SU-DHL-6 (cell line): ENCODE measurements around the gene DDX28.

Source experiments
- H2AFZ ChIP-seq: fragments of 200-600 bp; sonication (generic); 2 replicates; pipeline ENCODE4 v1.6.1; 2014; ENCODE audit warnings: low read depth, mild to moderate bottlenecking, moderate library complexity, mixed read lengths, antibody characterized with exemption, low read length; ENCODE audit not compliant: severe bottlenecking
- H3F3A ChIP-seq: fragments of 200-600 bp; shearing (Covaris generic); 2 replicates; pipeline ENCODE4 v1.6.0; 2016; ENCODE audit warnings: antibody characterized with exemption, mild to moderate bottlenecking; ENCODE audit not compliant: insufficient read depth
- H3K27ac ChIP-seq: fragments of 200-600 bp; sonication (generic); 2 replicates; pipeline ENCODE4 v1.5.1; 2016; ENCODE audit warnings: low read depth, mild to moderate bottlenecking, low read length, moderate library complexity, mixed read lengths
- H3K27me3 ChIP-seq: fragments of 200-600 bp; sonication (generic), shearing (Covaris generic); 2 replicates; pipeline ENCODE4 v1.6.0; 2014; ENCODE audit warnings: mild to moderate bottlenecking, low read length
- H3K36me3 ChIP-seq: fragments of 200-600 bp; sonication (generic); 2 replicates; pipeline ENCODE4 v1.6.1; 2014; ENCODE audit warnings: mild to moderate bottlenecking, low read length, mixed read lengths
- H3K4me2 ChIP-seq: fragments of 300-600, 200-600 bp; shearing (Covaris generic), sonication (generic); 2 replicates; pipeline ENCODE4 v1.6.0; 2014; ENCODE audit warnings: low read length, low read depth, mild to moderate bottlenecking; ENCODE audit not compliant: poor library complexity, severe bottlenecking
- H3K4me3 ChIP-seq: fragments of 200-600 bp; sonication (generic); 2 replicates; pipeline ENCODE4 v1.5.1; 2014; ENCODE audit warnings: antibody characterized with exemption, low read length, mild to moderate bottlenecking, mixed read lengths; ENCODE audit not compliant: insufficient read depth, poor library complexity, severe bottlenecking
- H3K79me2 ChIP-seq: fragments of 200-600 bp; sonication (generic); 2 replicates; pipeline ENCODE4 v1.6.1; 2014; ENCODE audit warnings: mild to moderate bottlenecking, low read length, moderate library complexity; ENCODE audit not compliant: insufficient read depth
- H3K9ac ChIP-seq: fragments of 200-600 bp; sonication (generic); 2 replicates; pipeline ENCODE4 v1.7.0; 2014; ENCODE audit warnings: mild to moderate bottlenecking, low read length
- H3K9me2 ChIP-seq: fragments of 200-600 bp; sonication (generic); replicated peaks from 2 replicates; pipeline ENCODE4 v1.6.1; 2014; ENCODE audit warnings: low read length; ENCODE audit not compliant: insufficient read depth
- H3K9me3 ChIP-seq: fragments of 200-600 bp; sonication (generic); 2 replicates; pipeline ENCODE4 v1.6.1; 2014; ENCODE audit warnings: low read length, mixed read lengths; ENCODE audit not compliant: insufficient read depth
- H4K20me1 ChIP-seq: fragments of 200-600 bp; sonication (generic); 2 replicates; pipeline ENCODE4 v1.6.1; 2014; ENCODE audit warnings: low read depth, mild to moderate bottlenecking, antibody characterized with exemption, low read length, moderate library complexity, mixed read lengths
- CTCF ChIP-seq: fragments of 200-600 bp; sonication (generic); IDR thresholded peaks from one replicate; pipeline ENCODE4 v1.5.1; 2017; ENCODE audit warnings: antibody characterized with exemption, mild to moderate bottlenecking, low read length, moderate library complexity; ENCODE audit not compliant: insufficient read depth, poor library complexity, severe bottlenecking
- EZH2phosphoT487 ChIP-seq: fragments of 200-600 bp; sonication (generic), shearing (Covaris generic); conservative IDR thresholded peaks from 2 replicates; pipeline ENCODE4 v1.6.1; 2018; ENCODE audit warnings: mild to moderate bottlenecking, antibody characterized with exemption, low read length, moderate library complexity, mixed read lengths

DDX28 gene

DNA sequence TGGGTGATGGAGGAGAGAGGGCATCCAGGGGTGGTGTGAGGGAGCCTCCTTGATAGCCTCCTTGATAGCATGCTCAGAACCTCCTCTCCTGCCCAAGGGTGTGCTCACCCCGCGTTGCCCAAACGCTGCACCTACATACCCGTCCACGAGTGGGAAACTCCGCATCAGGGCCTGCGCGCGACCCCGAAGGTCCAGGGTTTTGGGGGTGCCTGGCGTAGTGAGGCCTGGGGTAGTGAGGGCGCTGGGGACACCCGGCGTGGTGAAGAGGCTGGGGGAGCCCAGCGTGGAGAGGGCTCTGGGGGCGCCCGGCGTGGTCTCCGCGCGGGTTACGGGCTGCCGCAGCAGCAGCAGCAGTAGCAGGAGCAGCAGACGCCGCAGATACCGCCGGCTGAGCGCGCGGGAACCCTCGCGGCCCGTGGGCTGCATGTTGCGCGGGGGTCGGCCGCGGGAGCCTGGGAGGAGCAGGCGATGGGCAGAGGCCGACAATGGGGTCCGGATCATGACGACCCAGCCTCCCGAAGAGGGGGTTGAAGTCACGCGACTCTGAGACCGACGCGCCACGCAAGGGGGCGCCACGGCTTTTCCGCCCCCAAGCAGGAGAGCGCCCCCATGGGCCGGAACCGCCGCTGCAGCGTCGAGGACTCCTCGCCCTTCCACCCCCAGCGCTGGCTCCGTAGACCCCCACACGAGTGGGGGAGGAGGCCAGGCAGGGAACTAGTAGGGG, 42.9 kb downstream of the DDX28 start, which contains the start of gene DPEP3:
TSS of gene DPEP3 (minus strand) at position 545 of the 724 bp plus-strand sequence. CDS start at position 426, 119 bp downstream.
- Histone ChIP-seq H3K9me3 (no peaks in the 10 kb centered on the region), H3K27ac (no peak within 1 kb of the TSS), H4K20me1 (no peaks in the 10 kb centered on the region), H3K36me3 (no peaks in the 10 kb centered on the region), H3K27me3 (no peaks in the 10 kb centered on the region), H3K9me2 (no peaks in the 10 kb centered on the region), H3K79me2 (no peaks in the 10 kb centered on the region), H2AFZ (no peak within 1 kb of the TSS), H3F3A (no peaks in the 10 kb centered on the region), H3K4me3 (no peak within 1 kb of the TSS), H3K9ac (no peak within 1 kb of the TSS), H3K4me2 (no peak within 1 kb of the TSS)
- no peak for TF ChIP-seq EZH2phosphoT487
- TF ChIP-seq CTCF = no peak

- Histone ChIP-seq H3K4me3 (no peak overlapping the region), H3K79me2 (no peaks in the 10 kb centered on the region), H3K27me3 (no peaks in the 10 kb centered on the region), H2AFZ (no peak overlapping the region), H4K20me1 (no peaks in the 10 kb centered on the region), H3K9ac (no peak overlapping the region), H3K27ac (no peak overlapping the region), H3K36me3 (no peaks in the 10 kb centered on the region), H3K9me3 (no peaks in the 10 kb centered on the region), H3K9me2 (no peaks in the 10 kb centered on the region), H3K4me2 (no peak overlapping the region), H3F3A (no peaks in the 10 kb centered on the region)
- TF ChIP-seq CTCF (no peak), EZH2phosphoT487 (no peak)
Measured at GRCh38 chr16:67977469-67978227, 45.4 kb downstream of the DDX28 start.

- Histone ChIP-seq H3K27me3 (no peaks in the 10 kb centered on the region), H3K9me3 (no peaks in the 10 kb centered on the region), H3K4me2 (no peak overlapping the region), H4K20me1 (no peaks in the 10 kb centered on the region), H3K79me2 (no peaks in the 10 kb centered on the region), H3F3A (no peaks in the 10 kb centered on the region), H3K9me2 (no peaks in the 10 kb centered on the region), H3K27ac (no peak overlapping the region), H3K36me3 (no peaks in the 10 kb centered on the region), H2AFZ (no peak overlapping the region), H3K4me3 (no peak overlapping the region), H3K9ac (no peak overlapping the region)
- TF ChIP-seq CTCF (no peak), EZH2phosphoT487 (no peak)
Measured at GRCh38 chr16:67977005-67977404, 46.0 kb downstream of the DDX28 start.
